Sciatic nerve (tissue), 2 donors: ENCODE measurements around the gene ADPRHL1. TPM values are rescaled to one million over a fixed set of nuclear protein-coding genes. Genes with fewer than 3 reads are reported as not detected.

Experiments
- ATAC-seq: fragments of 200-7000 bp; cut with Tn5 transposase; one replicate; pipeline ENCODE4 v1.9.1; 2020; ENCODE audit warnings: mild to moderate bottlenecking, moderate library complexity
- DNase-seq: peaks from one replicate; pipeline ENCODE4 v3.0.0-alpha.2; 2020; ENCODE audit warnings: low spot score
- intact Hi-C: fragments of 100-400 bp; cut with DNase I; formaldehyde crosslinking; loops from one replicate; pipeline ENCODE4 v1.14.2; 2022
- total RNA-seq: library from RNA; stranded (reverse); fragmentation: NEBNext Ultra II Directional; extraction: Animal tissue kit (Norgen Biotek cat#: 25700); gene quantifications from one replicate; pipeline ENCODE4 v1.2.1, GENCODE V29; 2021
- donor health status: DM: no; HTN: no; CAD: no.
- donor health status: DM: no; HTN: no; CAD: no.

Gene ADPRHL1
- total RNA-seq, 1 donor from 2014 or later, result 14.5 TPM

DNA sequence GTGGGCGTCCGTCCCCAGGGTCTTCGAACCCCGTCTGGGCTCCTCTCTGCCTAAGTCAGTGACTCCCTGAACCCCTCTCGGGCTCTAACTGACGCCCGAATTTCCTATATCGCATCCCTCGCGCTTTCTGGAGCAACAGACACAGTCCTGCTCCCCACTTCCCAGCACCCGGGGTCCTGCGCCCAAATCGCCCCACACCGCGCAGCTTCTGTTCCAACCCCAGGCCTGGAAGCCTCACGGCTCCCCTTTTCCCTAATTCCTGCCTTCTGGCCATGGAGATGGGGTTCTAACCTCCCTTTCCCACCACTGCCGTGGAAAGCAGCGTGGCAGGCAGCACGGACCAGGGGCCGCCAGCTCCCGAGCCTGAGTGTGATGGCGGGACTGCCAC lies 87.7 kb downstream of the ADPRHL1 start:
- intact Hi-C loops, result no loop called here
- no peak for DNase-seq
- no peak for ATAC-seq

DNA sequence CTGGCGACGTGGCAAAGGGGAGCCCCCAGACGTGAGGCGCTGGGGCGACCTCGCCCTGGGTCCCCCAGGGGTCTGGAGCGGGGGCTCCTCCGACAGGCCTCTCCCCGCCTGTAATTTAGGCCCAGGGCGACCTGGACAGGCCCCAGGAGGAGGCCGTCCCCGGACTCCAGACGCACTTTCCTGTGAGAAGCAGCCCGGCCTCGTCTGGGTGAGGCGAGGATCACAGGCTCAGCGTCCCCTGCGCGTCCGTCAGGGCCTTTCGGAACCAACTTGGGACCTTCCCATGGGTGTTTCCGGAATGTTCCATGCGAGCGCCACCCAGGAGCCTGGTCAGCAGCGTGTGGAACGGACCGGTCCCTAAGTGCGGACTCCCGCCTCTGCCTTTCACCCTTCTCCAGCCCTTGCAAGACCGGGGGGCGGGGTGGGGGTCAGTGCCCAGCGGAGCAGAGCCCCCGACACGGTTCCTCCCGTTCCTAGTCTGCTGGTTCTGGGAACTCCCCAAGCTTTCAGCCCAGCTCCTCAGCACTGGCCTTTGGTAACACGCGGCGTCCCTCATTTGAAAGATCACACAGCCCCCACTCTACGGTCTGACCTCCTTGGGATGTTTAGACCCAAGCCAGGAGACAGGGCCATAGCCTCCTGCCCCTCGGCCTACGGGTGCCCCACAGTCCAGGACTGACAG lies 88.2 kb downstream of the ADPRHL1 start:
- no peak for DNase-seq
- peak; percentile 70 for ATAC-seq
- intact Hi-C loops, result no loop called here

DNA sequence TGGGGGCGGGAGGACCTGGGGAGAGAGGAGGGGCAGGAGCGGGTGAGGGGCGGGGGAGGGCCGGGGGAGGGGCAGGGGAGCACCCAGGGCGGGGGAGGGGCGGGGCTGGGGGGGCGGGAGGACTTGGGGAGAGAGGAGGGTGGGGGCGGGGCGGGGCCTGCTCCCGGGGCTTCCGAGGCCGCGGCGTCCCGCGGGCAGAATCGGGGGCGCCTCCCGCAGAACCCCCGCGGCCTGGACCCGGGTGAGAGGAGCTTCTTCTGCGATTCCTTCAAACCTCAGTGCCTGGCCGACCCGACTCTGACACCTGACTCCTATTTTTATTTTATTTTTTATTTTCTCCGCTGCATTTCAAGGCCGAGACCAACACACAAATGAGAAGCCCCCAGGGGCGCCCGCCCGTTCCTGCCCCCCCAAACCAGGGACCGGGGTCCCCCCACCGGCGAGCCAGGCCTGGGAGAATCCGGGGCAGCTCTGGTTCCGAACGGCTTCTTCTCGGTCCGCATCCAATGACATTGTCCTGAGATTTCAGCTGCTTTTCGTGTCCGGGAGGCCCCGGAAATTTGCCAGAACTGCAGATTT lies 88.9 kb downstream of the ADPRHL1 start:
- peak; percentile 76 for ATAC-seq
- DNase-seq, result no peak
- intact Hi-C loops, result no loop called here

GRCh38 chr13:113361406-113361805 lies 91.9 kb downstream of the ADPRHL1 start:
- intact Hi-C loops, result no loop called here
- ATAC-seq (no peak), DNase-seq (no peak)

- ATAC-seq, result no peak
- peak; percentile 44 for DNase-seq
- intact Hi-C loops, result no loop called here
These were observed 92.8 kb downstream of the ADPRHL1 start for GRCh38 chr13:113360446-113360845.

DNA sequence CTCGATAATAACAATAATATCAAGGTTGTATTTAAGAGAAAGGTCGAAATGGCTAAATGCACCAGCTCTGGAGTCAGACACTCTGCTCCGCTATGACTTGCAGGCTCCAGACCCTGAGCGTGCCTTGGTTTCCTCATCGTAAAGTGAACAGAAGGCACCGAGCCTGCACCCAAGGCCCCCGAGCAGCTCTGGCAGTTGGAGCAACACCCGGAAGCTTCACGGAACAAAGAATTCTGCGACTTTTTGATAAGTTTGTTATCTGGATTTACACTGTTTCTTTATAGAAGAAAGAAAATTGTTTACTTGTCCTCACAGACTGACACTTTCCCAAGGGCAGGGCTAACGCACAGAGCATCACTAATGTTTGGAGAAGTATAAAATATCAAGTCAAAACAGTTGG lies 93.7 kb downstream of the ADPRHL1 start:
- intact Hi-C loops, result no loop called here

GRCh38 chr13:113358653-113359190 lies 94.6 kb downstream of the ADPRHL1 start:
- no peak for ATAC-seq
- intact Hi-C loops, result no loop called here
- no peak for DNase-seq

More for the DNA sequence above, 93.7 kb downstream of the ADPRHL1 start:
- no peak for ATAC-seq
- DNase-seq, result peak; percentile 39

DNA sequence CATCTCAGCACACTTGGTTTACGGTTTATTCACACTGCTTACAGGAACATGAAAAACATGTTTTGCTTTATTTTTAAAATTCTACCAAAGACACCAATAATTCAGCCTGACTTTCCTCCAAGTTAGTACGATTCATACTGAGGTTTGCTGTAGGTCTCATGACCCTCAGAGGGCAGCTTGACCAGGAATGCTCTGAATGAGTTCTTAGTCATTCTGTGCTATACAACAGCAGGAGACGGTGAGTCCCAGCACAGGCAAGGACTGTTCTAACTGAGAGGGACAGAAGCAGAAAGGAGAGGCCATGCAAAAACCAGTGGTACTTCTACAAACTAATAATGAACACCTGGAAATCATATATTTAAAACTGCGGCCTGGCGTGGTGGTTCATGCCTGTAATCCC lies 95.8 kb downstream of the ADPRHL1 start:
- ATAC-seq (no peak), DNase-seq (peak; percentile 3)
- intact Hi-C loops, result no loop called here

- intact Hi-C loops, result no loop called here
- DNase-seq, result peak; percentile 8
- ATAC-seq, result no peak
These were observed 96.7 kb downstream of the ADPRHL1 start for GRCh38 chr13:113356596-113356995.

GRCh38 chr13:113355621-113356020 lies 97.7 kb downstream of the ADPRHL1 start:
- peak; percentile 12 for DNase-seq
- intact Hi-C loops, result no loop called here
- no peak for ATAC-seq

DNA sequence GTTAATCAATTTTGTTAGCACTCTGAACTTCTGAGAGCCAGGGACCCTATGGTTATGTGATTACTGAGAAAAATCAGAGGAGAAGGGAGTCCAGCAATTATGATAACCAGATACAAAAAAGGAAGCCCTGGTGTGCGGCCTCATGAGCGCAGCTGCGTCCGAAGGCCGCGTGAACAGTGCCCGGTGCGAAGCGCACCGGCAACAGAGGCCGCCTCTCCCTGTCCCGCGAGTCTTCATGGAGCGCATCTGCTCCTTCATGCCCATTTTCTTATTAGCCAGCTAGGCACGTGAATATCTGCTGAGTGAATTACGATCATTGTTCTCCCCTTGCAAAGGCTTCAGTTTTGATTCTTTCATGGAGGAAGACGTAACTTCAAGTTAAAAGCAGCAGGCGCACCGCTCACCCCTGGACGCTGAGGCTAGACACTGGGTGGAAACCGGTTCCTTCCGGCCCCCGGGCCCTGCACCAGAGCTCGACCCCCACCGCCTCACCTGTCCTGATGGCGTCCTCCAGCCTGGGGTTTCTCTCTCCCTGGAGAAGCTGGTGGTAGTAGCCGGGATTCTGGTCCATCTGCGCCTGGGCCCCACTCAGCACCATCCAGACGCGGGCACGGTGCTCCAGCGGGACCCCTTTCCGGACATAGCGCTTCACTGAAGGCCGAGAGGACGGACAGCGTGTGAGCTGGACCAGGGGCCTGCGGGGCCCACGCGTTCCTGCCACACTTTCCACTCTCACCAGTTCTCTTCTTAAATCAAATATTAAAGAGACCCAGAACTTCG lies 98.3 kb downstream of the ADPRHL1 start:
- no peak for ATAC-seq
- DNase-seq, result peak; percentile 56
- intact Hi-C loops, result no loop called here

DNA sequence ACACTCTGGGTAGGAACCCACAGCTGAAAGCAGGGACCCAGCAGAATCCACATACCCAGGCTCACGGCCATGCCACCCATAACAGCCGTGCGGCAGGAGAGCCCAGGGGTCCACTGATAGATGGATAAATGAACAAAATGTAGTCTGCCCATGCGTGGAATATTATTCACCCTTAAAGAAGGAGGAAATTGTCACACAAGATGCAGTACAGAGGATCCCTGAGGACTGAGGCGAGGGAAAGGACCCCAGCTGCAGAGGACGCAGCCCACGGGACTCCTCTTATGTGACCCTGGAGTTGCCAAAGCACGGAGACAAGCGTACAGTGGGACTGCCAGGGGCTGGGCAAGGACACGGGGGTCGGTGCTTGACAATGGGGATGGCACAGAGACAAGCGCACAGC lies 100.0 kb downstream of the ADPRHL1 start:
- intact Hi-C loops, result no loop called here
- DNase-seq (peak; percentile 39), ATAC-seq (no peak)

GRCh38 chr13:113351514-113352026 lies 101.7 kb downstream of the ADPRHL1 start:
- DNase-seq (peak; percentile 47), ATAC-seq (no peak)
- intact Hi-C loops, result no loop called here

GRCh38 chr13:113350938-113351335 lies 102.4 kb downstream of the ADPRHL1 start:
- DNase-seq (peak; percentile 50), ATAC-seq (no peak)
- intact Hi-C loops, result no loop called here

DNA sequence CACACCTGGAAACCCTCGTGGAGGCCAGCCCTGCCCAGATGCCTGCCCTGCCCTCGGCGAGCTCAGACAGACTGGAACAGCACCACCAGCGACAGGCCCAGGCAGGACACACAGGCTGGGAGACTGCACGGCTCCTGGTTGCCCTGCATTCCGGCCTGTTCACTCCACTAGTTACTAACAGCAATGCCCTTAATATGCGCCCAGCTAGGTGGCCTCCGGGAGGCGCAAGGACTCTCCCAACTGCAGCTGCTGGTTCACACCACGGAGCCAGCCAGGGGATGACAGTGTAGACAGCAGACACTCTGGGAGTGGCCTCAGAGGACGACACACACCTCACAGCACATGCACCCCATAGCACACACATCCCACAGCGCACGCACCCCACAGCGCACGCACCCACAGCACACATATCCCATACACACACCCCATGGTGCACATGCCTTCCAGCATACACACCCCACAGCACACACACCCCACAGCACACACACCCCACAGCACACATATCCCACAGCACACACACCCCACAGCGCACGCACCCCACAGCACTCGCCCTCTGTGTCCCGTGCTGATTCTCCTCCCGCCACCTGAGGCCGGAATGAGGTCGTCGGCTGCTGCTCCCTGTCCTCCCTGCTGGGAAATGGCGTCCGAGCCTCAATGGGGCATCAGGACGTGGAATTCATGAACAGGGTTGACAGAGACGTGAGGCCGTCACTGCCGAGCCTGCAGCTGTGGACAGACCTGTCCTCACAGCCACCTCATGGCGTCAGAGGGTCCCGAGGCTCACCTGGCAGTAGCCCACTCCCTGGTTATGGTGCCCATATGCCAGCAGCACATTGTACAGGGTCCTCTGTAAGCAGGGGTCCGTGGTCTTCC lies 103.0 kb downstream of the ADPRHL1 start:
- peak; percentile 48 for DNase-seq
- ATAC-seq, result no peak
- intact Hi-C loops, result no loop called here
